PFSK-1 (cell line): ENCODE measurements around the gene LMO2.

Source experiments
- FOXP2 ChIP-seq: optimal IDR thresholded peaks from 2 replicates; pipeline ENCODE3; 2011; ENCODE audit warnings: borderline replicate concordance, control low read depth, inconsistent platforms; ENCODE audit not compliant: insufficient read depth; ENCODE audit errors: extremely low read length, extremely low read depth
- POLR2AphosphoS5 ChIP-seq: IDR thresholded peaks from 2 replicates; pipeline ENCODE4 v1.6.1; 2012; ENCODE audit warnings: low read depth, mild to moderate bottlenecking, control low read depth, low read length, moderate library complexity
- REST ChIP-seq, 2 experiments: IDR thresholded peaks; 2 replicates each; pipeline versions ENCODE4 v1.6.1 to v1.8.0; 2011 to 2012; ENCODE audit warnings: low read depth in 2 of 2, low read length in 2 of 2, control low read depth in 1 of 2, inconsistent platforms in 1 of 2, mild to moderate bottlenecking in 1 of 2, moderate library complexity in 1 of 2; ENCODE audit not compliant: insufficient read depth in 1 of 2
- SIN3A ChIP-seq: IDR thresholded peaks from 2 replicates; pipeline ENCODE4 v1.6.1; 2012; ENCODE audit warnings: mild to moderate bottlenecking, low read length, moderate library complexity, borderline replicate concordance; ENCODE audit not compliant: insufficient read depth
- TAF1 ChIP-seq: IDR thresholded peaks from 2 replicates; pipeline ENCODE4 v1.6.1; 2012; ENCODE audit warnings: low read length, control low read depth, borderline replicate concordance; ENCODE audit not compliant: insufficient read depth

GRCh38 chr11:33830903-33831648 is 60.8 kb downstream of the LMO2 start:
- TF ChIP-seq TAF1: no peak
- no peak for TF ChIP-seq POLR2AphosphoS5
- no peak for TF ChIP-seq REST (IDR thresholded peaks at IDR 0.05; ENCODE audit: insufficient read depth in 1 of 2, low read depth in 2 of 2, low read length in 2 of 2)
- TF ChIP-seq SIN3A: no peak
- no peak for TF ChIP-seq FOXP2
